Lung (tissue), 12 donors: ENCODE data around the gene SHROOM1. TPM values are rescaled to one million over a fixed set of nuclear protein-coding genes. Genes with fewer than 3 reads are reported as not detected.

Source experiments
- ATAC-seq: fragments of 200-7000 bp; cut with Tn5 transposase; one replicate; pipeline ENCODE4 v1.9.1; 2020; ENCODE audit warnings: moderate number of reproducible peaks; ENCODE audit not compliant: insufficient read depth, low FRiP score
- DNase-seq, 3 donors: peaks; one replicate each; pipeline ENCODE4 v3.0.0-alpha.2; 2013 to 2017
- H3K27ac ChIP-seq, 2 donors: one replicate each; pipeline ENCODE4 v1.5.1; 2013; ENCODE audit warnings: mild to moderate bottlenecking in 2 of 2, moderate library complexity in 2 of 2, control low read depth in 1 of 2, inconsistent platforms in 1 of 2, low read depth in 1 of 2, low read length in 1 of 2
- H3K27me3 ChIP-seq, 3 donors: one replicate each; pipeline ENCODE4 v1.5.1; 2013; ENCODE audit warnings: low read length in 2 of 3; ENCODE audit not compliant: control insufficient read depth in 3 of 3, insufficient read depth in 3 of 3
- H3K36me3 ChIP-seq, 4 donors: one replicate each; pipeline ENCODE4 v1.5.1; 2013; ENCODE audit warnings: low read length in 4 of 4, mild to moderate bottlenecking in 1 of 4, moderate library complexity in 1 of 4; ENCODE audit not compliant: control insufficient read depth in 4 of 4, insufficient read depth in 4 of 4
- H3K4me1 ChIP-seq, 5 donors: one replicate each; pipeline ENCODE4 v1.5.1; 2013; ENCODE audit warnings: low read length in 5 of 5, mild to moderate bottlenecking in 2 of 5, moderate library complexity in 1 of 5; ENCODE audit not compliant: control insufficient read depth in 5 of 5, insufficient read depth in 5 of 5
- H3K4me3 ChIP-seq: one replicate; pipeline ENCODE4 v1.5.1; 2013; ENCODE audit warnings: mild to moderate bottlenecking, control low read depth, moderate library complexity
- H3K9ac ChIP-seq, 2 donors: one replicate each; pipeline ENCODE4 v1.5.1; 2013; ENCODE audit warnings: low read length in 2 of 2, control low read depth in 1 of 2; ENCODE audit not compliant: insufficient read depth in 1 of 2
- H3K9me3 ChIP-seq, 4 donors: one replicate each; pipeline ENCODE4 v1.5.1; 2013; ENCODE audit warnings: low read length in 3 of 4, mild to moderate bottlenecking in 1 of 4, moderate library complexity in 1 of 4; ENCODE audit not compliant: control insufficient read depth in 4 of 4, insufficient read depth in 3 of 4
- WGBS, 2 donors: extraction: QIAGEN DNeasy Blood & Tissue Kit; methylation state at CpG; one replicate each; pipeline ENCODE4 v1.1.7; 2013; 5-methylcytosine and 5-hydroxymethylcytosine counted together
- polyA plus RNA-seq, 2 donors: library from polyadenylated mRNA; stranded (reverse); fragments of 200-250 nt; gene quantifications; one replicate each; pipeline ENCODE4 v1.2.1, GENCODE V29; 2013
- total RNA-seq, 2 donors: library from RNA; depleted of rRNA in 1 of 2; stranded (reverse); fragments of >200 nt in 1 of 2; gene quantifications; one replicate each; pipeline ENCODE4 v1.2.1, GENCODE V29; 2014 to 2021
- TF ChIP-seq, protein P1 (sequence below): IDR thresholded peaks from 2 replicates; pipeline ENCODE4 v1.5.1; 2012; ENCODE audit warnings: mild to moderate bottlenecking; ENCODE audit errors: control extremely low read depth, extremely low read depth
- donor health status: control.
- donor health status: control.
- donor health status: Bipolar disorder and iron deficiency.
- donor health status: healthy.
- donor health status: DM: yes; HTN: yes; CAD: no.

The SHROOM1 gene
- total and polyA plus RNA-seq, 4 donors = 7.0 to 21.9 (median 11.4) TPM

DNA sequence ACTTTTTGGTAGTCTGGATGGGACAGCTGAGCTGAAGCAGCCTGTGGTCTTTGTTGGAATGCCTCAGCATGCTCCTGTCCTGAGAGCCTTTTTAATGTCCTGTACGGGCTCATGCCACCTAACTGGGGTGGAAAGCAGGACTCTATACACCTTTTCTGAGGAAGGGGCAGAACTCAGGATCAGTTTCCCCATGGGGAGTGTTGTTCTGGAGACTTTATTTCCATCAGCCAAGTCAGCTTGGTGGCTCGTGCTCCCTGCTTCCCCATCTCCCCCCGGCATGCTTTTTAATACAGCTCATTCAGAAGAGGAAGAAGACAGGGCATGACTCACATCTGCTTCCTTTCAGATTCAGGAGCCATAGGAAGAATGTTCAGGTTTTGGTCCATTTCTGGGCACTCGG is 48.3 kb downstream of the SHROOM1 start:
- TF ChIP-seq, protein P1, sequence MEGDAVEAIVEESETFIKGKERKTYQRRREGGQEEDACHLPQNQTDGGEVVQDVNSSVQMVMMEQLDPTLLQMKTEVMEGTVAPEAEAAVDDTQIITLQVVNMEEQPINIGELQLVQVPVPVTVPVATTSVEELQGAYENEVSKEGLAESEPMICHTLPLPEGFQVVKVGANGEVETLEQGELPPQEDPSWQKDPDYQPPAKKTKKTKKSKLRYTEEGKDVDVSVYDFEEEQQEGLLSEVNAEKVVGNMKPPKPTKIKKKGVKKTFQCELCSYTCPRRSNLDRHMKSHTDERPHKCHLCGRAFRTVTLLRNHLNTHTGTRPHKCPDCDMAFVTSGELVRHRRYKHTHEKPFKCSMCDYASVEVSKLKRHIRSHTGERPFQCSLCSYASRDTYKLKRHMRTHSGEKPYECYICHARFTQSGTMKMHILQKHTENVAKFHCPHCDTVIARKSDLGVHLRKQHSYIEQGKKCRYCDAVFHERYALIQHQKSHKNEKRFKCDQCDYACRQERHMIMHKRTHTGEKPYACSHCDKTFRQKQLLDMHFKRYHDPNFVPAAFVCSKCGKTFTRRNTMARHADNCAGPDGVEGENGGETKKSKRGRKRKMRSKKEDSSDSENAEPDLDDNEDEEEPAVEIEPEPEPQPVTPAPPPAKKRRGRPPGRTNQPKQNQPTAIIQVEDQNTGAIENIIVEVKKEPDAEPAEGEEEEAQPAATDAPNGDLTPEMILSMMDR = no peak
- H3K4me3 ChIP-seq = no peak overlapping the region
- no peak overlapping the region for H3K27ac ChIP-seq
- H3K9me3 ChIP-seq = no peaks in the 10 kb centered on the region
- ATAC-seq (no peak), DNase-seq (no peak)
- no peak overlapping the region for H3K9ac ChIP-seq
- peaks cover 0 to 8% (median 4%) of the 10 kb centered on the region in 3 donors for H3K27me3 ChIP-seq
- no peaks in the 10 kb centered on the region for H3K36me3 ChIP-seq
- 31 to 53% methylated on average over 4 of the region's 4 CpGs for WGBS, 2 donors
- peaks cover 0 to 7% (median 7%) of the 10 kb centered on the region in 5 donors for H3K4me1 ChIP-seq

DNA sequence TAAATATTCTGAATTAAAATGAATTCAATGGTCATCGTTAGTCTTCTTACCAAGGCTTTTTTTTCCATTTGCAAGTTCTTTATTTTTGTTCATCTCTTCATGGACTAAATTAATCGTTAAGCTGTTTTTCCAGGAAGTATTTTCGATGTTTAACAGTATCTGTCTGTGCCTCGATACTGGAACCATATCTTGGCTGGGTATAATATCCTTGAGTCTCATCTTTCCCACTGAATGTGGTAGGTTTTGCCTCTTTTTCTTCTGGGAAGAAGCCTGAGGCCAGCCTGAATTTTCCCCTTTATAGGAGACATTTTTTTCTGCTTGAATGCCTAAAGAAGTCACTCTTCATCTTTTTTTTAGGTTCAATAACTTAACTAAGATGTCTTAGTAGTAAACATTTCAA is 49.4 kb downstream of the SHROOM1 start:
- Histone ChIP-seq H3K4me3 (no peak overlapping the region), H3K9ac (no peak overlapping the region), H3K27me3 (peaks cover 0 to 8% (median 4%) of the 10 kb centered on the region in 3 donors), H3K36me3 (no peaks in the 10 kb centered on the region), H3K9me3 (no peaks in the 10 kb centered on the region), H3K27ac (no peak overlapping the region), H3K4me1 (peaks cover 0 to 9% (median 7%) of the 10 kb centered on the region in 5 donors)
- no peak for DNase-seq
- TF ChIP-seq, protein P1 = no peak
- 85 to 88% methylated on average over 4 of the region's 4 CpGs for WGBS, 2 donors
- no peak for ATAC-seq

DNA sequence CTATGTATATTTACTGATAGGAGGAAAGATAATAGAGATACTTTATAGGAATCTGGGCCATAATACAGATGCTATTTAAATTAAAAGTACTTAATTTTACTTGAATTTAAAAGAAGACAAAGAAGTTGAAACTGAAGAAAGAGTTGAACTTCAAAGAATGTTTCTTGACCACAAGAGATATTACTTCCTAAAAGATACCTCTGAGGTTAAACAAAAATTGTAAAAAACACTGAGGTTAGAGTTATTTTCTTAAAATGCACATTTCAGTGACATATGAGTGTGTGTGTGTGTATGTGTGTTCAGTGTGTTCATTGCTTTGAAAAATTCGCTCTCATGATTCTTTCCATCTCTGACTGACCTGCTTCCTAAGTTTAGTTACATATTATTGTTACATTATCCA is 49.9 kb downstream of the SHROOM1 start:
- H3K9me3 ChIP-seq = no peaks in the 10 kb centered on the region
- H3K4me1 ChIP-seq = peaks cover 0 to 14% (median 7%) of the 10 kb centered on the region in 5 donors
- H3K9ac ChIP-seq = no peak overlapping the region
- H3K36me3 ChIP-seq = no peaks in the 10 kb centered on the region
- TF ChIP-seq, protein P1 = no peak
- WGBS, 2 donors = 88 to 89% methylated on average over 1 of the region's 1 CpG
- DNase-seq (no peak), ATAC-seq (no peak)
- H3K27ac ChIP-seq = no peak overlapping the region
- peaks cover 0 to 8% (median 4%) of the 10 kb centered on the region in 3 donors for H3K27me3 ChIP-seq
- H3K4me3 ChIP-seq = no peak overlapping the region

DNA sequence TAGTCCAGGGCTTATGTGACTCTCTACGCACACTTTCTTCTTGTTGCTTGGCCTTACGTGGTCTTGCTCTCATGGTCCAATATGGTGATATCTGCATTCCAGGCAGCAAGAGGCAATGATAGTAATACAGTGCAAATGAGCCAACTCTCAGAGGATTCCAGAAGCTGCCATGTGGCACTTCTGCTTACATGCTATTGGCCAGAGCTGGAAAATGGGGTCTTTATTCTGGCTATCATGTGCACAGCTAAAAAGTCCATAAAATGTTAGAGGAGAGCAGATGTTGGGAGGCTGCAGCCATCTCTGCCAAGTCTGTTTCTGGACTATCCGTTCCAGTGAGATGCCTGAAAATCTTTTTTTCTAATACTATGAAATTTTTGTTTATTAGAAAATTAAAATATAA is 50.5 kb downstream of the SHROOM1 start:
- no peak for DNase-seq
- Histone ChIP-seq H3K4me3 (no peak overlapping the region), H3K9ac (no peak overlapping the region), H3K27ac (no peak overlapping the region), H3K4me1 (peaks cover 0 to 17% (median 9%) of the 10 kb centered on the region in 5 donors), H3K36me3 (no peaks in the 10 kb centered on the region), H3K9me3 (no peaks in the 10 kb centered on the region), H3K27me3 (peaks cover 0 to 8% (median 4%) of the 10 kb centered on the region in 3 donors)
- ATAC-seq = no peak
- WGBS, 2 donors = 94 to 99% methylated on average over 3 of the region's 3 CpGs
- TF ChIP-seq, protein P1 = no peak
